Measurements from ENCODE around the gene PI4KB. TPM values are rescaled to one million over a fixed set of nuclear protein-coding genes. Genes with fewer than 3 reads are reported as not detected.

The PI4KB gene
- total RNA-seq, 1 donor from 2014 or later, result 33.3 TPM

GRCh38 chr1:151311589-151312331 lies 15.5 kb downstream of the PI4KB start:
- DNase-seq (ENCODE audit: low read depth in 2 of 2), result peak; percentile 66 to 98

- DNase-seq (ENCODE audit: low read depth in 2 of 2), result no peak
These were observed 16.2 kb downstream of the PI4KB start for GRCh38 chr1:151311011-151311410.

- peak in 1 of 2 donors; percentile 30 for DNase-seq (ENCODE audit: low read depth in 2 of 2)
These were observed 17.3 kb downstream of the PI4KB start for GRCh38 chr1:151309811-151310323.

- no peak for DNase-seq (ENCODE audit: low read depth in 2 of 2)
These were observed 32.3 kb downstream of the PI4KB start for GRCh38 chr1:151294742-151295462.

- no peak for DNase-seq (ENCODE audit: low read depth in 2 of 2)
These were observed 34.1 kb downstream of the PI4KB start for GRCh38 chr1:151293093-151293492.

- no peak for DNase-seq (ENCODE audit: low read depth in 2 of 2)
These were observed 34.8 kb downstream of the PI4KB start for GRCh38 chr1:151292207-151293030.

- no peak for DNase-seq (ENCODE audit: low read depth in 2 of 2)
These were observed 36.4 kb downstream of the PI4KB start for GRCh38 chr1:151290709-151291303.

GRCh38 chr1:151289991-151290708 lies 37.1 kb downstream of the PI4KB start:
- no peak for DNase-seq (ENCODE audit: low read depth in 2 of 2)

GRCh38 chr1:151289080-151289935 lies 37.9 kb downstream of the PI4KB start:
- no peak for DNase-seq (ENCODE audit: low read depth in 2 of 2)

- DNase-seq (ENCODE audit: low read depth in 2 of 2), result no peak
These were observed 38.7 kb downstream of the PI4KB start for GRCh38 chr1:151288502-151288901.

- DNase-seq (ENCODE audit: low read depth in 2 of 2), result no peak
These were observed 39.3 kb downstream of the PI4KB start for GRCh38 chr1:151287767-151288500.

- no peak for DNase-seq (ENCODE audit: low read depth in 2 of 2)
These were observed 39.9 kb downstream of the PI4KB start for GRCh38 chr1:151287341-151287699.

- DNase-seq (ENCODE audit: low read depth in 2 of 2), result no peak
These were observed 40.4 kb downstream of the PI4KB start for GRCh38 chr1:151286619-151287340.

GRCh38 chr1:151284013-151284577 lies 43.1 kb downstream of the PI4KB start:
- no peak for DNase-seq (ENCODE audit: low read depth in 2 of 2)

- DNase-seq (ENCODE audit: low read depth in 2 of 2), result peak in 1 of 2 donors; percentile 45
These were observed 44.1 kb downstream of the PI4KB start for GRCh38 chr1:151282883-151283725.

- peak; percentile 100 for DNase-seq (ENCODE audit: low read depth in 2 of 2)
These were observed 45.0 kb downstream of the PI4KB start, which contains the start of gene ZNF687 for GRCh38 chr1:151281969-151282882. ZNF687 (plus strand) TSS chr1:151282299; CDS start chr1:151286292, 3,993 bp downstream.

All from lung microvascular endothelial cell (primary cell).